ENCODE data around the gene KLK12. TPM values are rescaled to one million over a fixed set of nuclear protein-coding genes. Genes with fewer than 3 reads are reported as not detected.

KLK12 gene
- total RNA-seq, 1 donor from 2014 or later: not detected

DNA sequence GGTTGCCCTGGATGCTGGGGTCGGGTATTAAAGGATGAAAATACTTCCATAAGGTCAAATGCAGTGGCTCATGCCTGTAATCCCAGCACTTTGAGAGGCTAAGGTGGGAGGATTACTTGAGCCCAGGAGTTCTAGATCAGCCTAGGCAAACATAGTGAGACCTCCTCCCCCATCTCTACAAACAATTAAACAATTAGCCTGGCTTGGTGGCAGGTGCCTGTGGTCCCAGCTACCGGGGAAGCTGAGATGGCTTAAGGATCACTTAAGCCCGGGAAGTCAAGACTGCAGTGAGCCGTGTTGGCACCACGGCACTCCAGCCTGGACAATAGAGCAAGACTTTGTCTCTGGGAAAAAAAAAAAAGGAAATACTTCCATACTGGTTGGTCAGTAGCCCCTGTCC, 9.9 kb downstream of the KLK12 start:
- H3K4me3 Mint-ChIP-seq (ENCODE audit: unreplicated experiment): no peak overlapping the region
- H3K36me3 Mint-ChIP-seq (ENCODE audit: unreplicated experiment): no peaks in the 10 kb centered on the region

GRCh38 chr19:51023946-51024345, 10.9 kb downstream of the KLK12 start:
- Mint-ChIP-seq H3K4me3 (ENCODE audit: unreplicated experiment) (no peak overlapping the region), H3K27ac (ENCODE audit: unreplicated experiment) (no peak overlapping the region), H3K27me3 (ENCODE audit: unreplicated experiment) (peaks cover 8% of the 10 kb centered on the region), H3K9me3 (ENCODE audit: unreplicated experiment) (no peaks in the 10 kb centered on the region), H3K36me3 (ENCODE audit: unreplicated experiment) (no peaks in the 10 kb centered on the region), H3K4me1 (ENCODE audit: unreplicated experiment) (no peaks in the 10 kb centered on the region)
- no peak for TF ChIP-seq CTCF (IDR thresholded peaks at IDR 0.05)
- no peak for DNase-seq (ENCODE audit: extremely low spot score, unreplicated experiment)

More for the DNA sequence above, 9.9 kb downstream of the KLK12 start:
- Mint-ChIP-seq H3K4me1 (ENCODE audit: unreplicated experiment) (no peaks in the 10 kb centered on the region), H3K27ac (ENCODE audit: unreplicated experiment) (no peak overlapping the region), H3K9me3 (ENCODE audit: unreplicated experiment) (peaks cover 6% of the 10 kb centered on the region), H3K27me3 (ENCODE audit: unreplicated experiment) (peaks cover 5% of the 10 kb centered on the region)
- TF ChIP-seq CTCF (IDR thresholded peaks at IDR 0.05): no peak
- DNase-seq (ENCODE audit: extremely low spot score, unreplicated experiment): no peak

DNA sequence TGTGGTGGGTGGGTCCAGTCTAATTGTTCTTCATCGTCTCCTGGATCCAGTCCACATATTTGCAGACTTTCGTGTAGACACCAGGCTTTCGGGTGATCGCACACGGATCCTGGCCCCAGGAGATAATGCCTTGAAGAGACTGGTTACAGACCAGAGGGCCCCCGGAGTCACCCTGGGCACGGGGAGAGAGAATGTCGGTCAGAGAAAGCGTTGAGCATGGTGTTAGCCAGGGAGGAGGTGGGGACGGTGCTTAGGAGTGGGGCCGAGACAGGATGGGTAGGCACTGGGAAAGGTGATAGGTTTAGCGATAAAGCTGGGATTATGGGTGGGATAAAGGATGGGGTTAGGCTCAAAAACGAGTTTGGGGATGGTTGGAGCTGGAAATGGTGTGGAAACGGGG, 12.3 kb downstream of the KLK12 start:
- H3K9me3 Mint-ChIP-seq (ENCODE audit: unreplicated experiment): no peaks in the 10 kb centered on the region
- H3K36me3 Mint-ChIP-seq (ENCODE audit: unreplicated experiment): peaks cover 2% of the 10 kb centered on the region
- H3K27ac Mint-ChIP-seq (ENCODE audit: unreplicated experiment): no peak overlapping the region
- DNase-seq (ENCODE audit: extremely low spot score, unreplicated experiment): no peak
- H3K4me1 Mint-ChIP-seq (ENCODE audit: unreplicated experiment): peaks cover 2% of the 10 kb centered on the region
- H3K4me3 Mint-ChIP-seq (ENCODE audit: unreplicated experiment): no peak overlapping the region
- no peak for TF ChIP-seq CTCF (IDR thresholded peaks at IDR 0.05)
- H3K27me3 Mint-ChIP-seq (ENCODE audit: unreplicated experiment): peaks cover 18% of the 10 kb centered on the region

- H3K36me3 Mint-ChIP-seq (ENCODE audit: unreplicated experiment): peaks cover 2% of the 10 kb centered on the region
- DNase-seq (ENCODE audit: extremely low spot score, unreplicated experiment): no peak
- peaks cover 6% of the 10 kb centered on the region for H3K4me1 Mint-ChIP-seq (ENCODE audit: unreplicated experiment)
- peaks cover 26% of the 10 kb centered on the region for H3K27me3 Mint-ChIP-seq (ENCODE audit: unreplicated experiment)
- peak; percentile 57 for TF ChIP-seq CTCF (IDR thresholded peaks at IDR 0.05)
- H3K4me3 Mint-ChIP-seq (ENCODE audit: unreplicated experiment): no peak overlapping the region
- no peak overlapping the region for H3K27ac Mint-ChIP-seq (ENCODE audit: unreplicated experiment)
- no peaks in the 10 kb centered on the region for H3K9me3 Mint-ChIP-seq (ENCODE audit: unreplicated experiment)
Measured at GRCh38 chr19:51020988-51021651, 13.7 kb downstream of the KLK12 start.

GRCh38 chr19:51019544-51019925, 15.3 kb downstream of the KLK12 start, which contains the start of gene KLK10:
KLK10 (minus strand) TSS chr19:51019709; CDS start chr19:51019130, 579 bp downstream.
- H3K27me3 Mint-ChIP-seq (ENCODE audit: unreplicated experiment): peaks cover 29% of the 10 kb centered on the region
- H3K27ac Mint-ChIP-seq (ENCODE audit: unreplicated experiment): no peak within 1 kb of the TSS
- peaks cover 2% of the 10 kb centered on the region for H3K36me3 Mint-ChIP-seq (ENCODE audit: unreplicated experiment)
- no peaks in the 10 kb centered on the region for H3K9me3 Mint-ChIP-seq (ENCODE audit: unreplicated experiment)
- H3K4me3 Mint-ChIP-seq (ENCODE audit: unreplicated experiment): no peak within 1 kb of the TSS
- no peak for TF ChIP-seq CTCF (IDR thresholded peaks at IDR 0.05)
- no peak for DNase-seq (ENCODE audit: extremely low spot score, unreplicated experiment)
- H3K4me1 Mint-ChIP-seq (ENCODE audit: unreplicated experiment): peaks cover 6% of the 10 kb centered on the region
